HepG2 (cell line): ENCODE data around the gene GDPD5. TPM values are rescaled to one million over a fixed set of nuclear protein-coding genes. Genes with fewer than 3 reads are reported as not detected.
A peak's percentile ranks its signal among the peaks of the same experiment; 100 is the strongest.

ENCODE experiments used
- AKAP8 ChIP-seq: sonication (generic); formaldehyde crosslinking; IDR thresholded peaks from 2 replicates; pipeline ENCODE4 v1.5.1; 2020; ENCODE audit warnings: mild to moderate bottlenecking, missing genetic modification reagents
- CENPT ChIP-seq: sonication (generic); formaldehyde crosslinking; IDR thresholded peaks from 2 replicates; pipeline ENCODE4 v1.8.0; 2022; ENCODE audit warnings: low read depth, mild to moderate bottlenecking, moderate library complexity, missing genetic modification reagents
- FOSL1 ChIP-seq: sonication (generic); formaldehyde crosslinking; IDR thresholded peaks from 2 replicates; pipeline ENCODE4 v1.9.0; 2021; ENCODE audit warnings: missing genetic modification reagents, borderline replicate concordance
- KAT7 ChIP-seq: IDR thresholded peaks from 2 replicates; pipeline ENCODE4 v1.6.1; 2018; ENCODE audit warnings: borderline replicate concordance, missing compliant biosample characterization
- KLF6 ChIP-seq: IDR thresholded peaks from 2 replicates; pipeline ENCODE4 v1.8.0; 2016; ENCODE audit warnings: missing biosample characterization, missing genetic modification reagents
- MAFF ChIP-seq: IDR thresholded peaks from 2 replicates; pipeline ENCODE4 v1.6.1; 2011; ENCODE audit warnings: low read depth, low read length, improper control_type of control experiment
- MIXL1 ChIP-seq: IDR thresholded peaks from 2 replicates; pipeline ENCODE4 v1.6.1; 2016
- RELA ChIP-seq: sonication (generic); formaldehyde crosslinking; IDR thresholded peaks from 2 replicates; pipeline ENCODE4 v1.4.0; 2020; ENCODE audit warnings: missing genetic modification reagents
- SAP130 ChIP-seq: IDR thresholded peaks from 2 replicates; pipeline ENCODE4 v1.6.1; 2016; ENCODE audit warnings: low read depth
- SMAD1 ChIP-seq: sonication (generic); formaldehyde crosslinking; IDR thresholded peaks from 2 replicates; pipeline ENCODE4 v1.4.0; 2020; ENCODE audit warnings: missing genetic modification reagents, low read depth, mild to moderate bottlenecking, borderline replicate concordance
- SMARCE1 ChIP-seq: fragments of 450-650 bp; IDR thresholded peaks from 2 replicates; pipeline ENCODE4 v1.6.1; 2017; ENCODE audit warnings: borderline replicate concordance
- ZBTB21 ChIP-seq: sonication (generic); formaldehyde crosslinking; IDR thresholded peaks from 2 replicates; pipeline ENCODE4 v1.4.0; 2020; ENCODE audit warnings: missing genetic modification reagents
- ZNF225 ChIP-seq: sonication (generic); formaldehyde crosslinking; IDR thresholded peaks from 2 replicates; pipeline ENCODE4 v1.4.0; 2020; ENCODE audit warnings: mild to moderate bottlenecking, missing genetic modification reagents
- ZNF549 ChIP-seq: sonication (generic); formaldehyde crosslinking; IDR thresholded peaks from 2 replicates; pipeline ENCODE4 v1.5.0; 2020; ENCODE audit warnings: missing genetic modification reagents
- ZNF562 ChIP-seq: sonication (generic); formaldehyde crosslinking; IDR thresholded peaks from 2 replicates; pipeline ENCODE4 v1.8.0; 2022; ENCODE audit warnings: missing genetic modification reagents, borderline replicate concordance
- ZNF687 ChIP-seq: sonication (generic); formaldehyde crosslinking; IDR thresholded peaks from 2 replicates; pipeline ENCODE4 v1.5.1; 2020; ENCODE audit warnings: mild to moderate bottlenecking, missing genetic modification reagents, moderate library complexity
- ZNF768 ChIP-seq: sonication (generic); formaldehyde crosslinking; IDR thresholded peaks from 2 replicates; pipeline ENCODE4 v1.4.0; 2020; ENCODE audit warnings: missing genetic modification reagents
- ZNF816 ChIP-seq: sonication (generic); formaldehyde crosslinking; IDR thresholded peaks from 2 replicates; pipeline ENCODE4 v1.8.0; 2022; ENCODE audit warnings: missing genetic modification reagents, mild to moderate bottlenecking, borderline replicate concordance
- ZNF841 ChIP-seq: sonication (generic); formaldehyde crosslinking; IDR thresholded peaks from 2 replicates; pipeline ENCODE4 v1.8.1; 2023; ENCODE audit warnings: missing genetic modification reagents, borderline replicate concordance
- polyA plus RNA-seq, 8 experiments: library from polyadenylated mRNA; depleted of rRNA in 3 of 8; stranded (reverse) in 7 of 8; unstranded in 1 of 8; fragments of >200 nt; fragmentation: Illumina TruSeq in 4 of 8; extraction: Trizol in 4 of 8; gene quantifications; 2 replicates each; pipeline versions ENCODE4 v1.2.1 to v1.2.3, GENCODE V29; 2011 to 2016; ENCODE audit warnings: low read depth in 4 of 8, missing spikeins in 1 of 8, mixed read lengths in 1 of 8; ENCODE audit not compliant: insufficient read depth in 1 of 8
- total RNA-seq, 5 experiments: library from RNA; depleted of rRNA; stranded (reverse); fragments of >200 nt; fragmentation: Illumina TruSeq; extraction: Trizol; gene quantifications; 2 replicates each; pipeline ENCODE4 v1.2.3, GENCODE V29; 2016; ENCODE audit warnings: low read depth in 1 of 5
- TF ChIP-seq, protein P1 (sequence below): sonication (generic); formaldehyde crosslinking; IDR thresholded peaks from 2 replicates; pipeline ENCODE4 v1.4.0; 2020; ENCODE audit warnings: missing genetic modification reagents
- TF ChIP-seq, protein P2 (sequence below): sonication (generic); formaldehyde crosslinking; conservative IDR thresholded peaks from 2 replicates; pipeline ENCODE4 v1.8.0; 2022; ENCODE audit warnings: low read depth, missing genetic modification reagents
- TF ChIP-seq, protein P3 (sequence below): sonication (generic); formaldehyde crosslinking; IDR thresholded peaks from 2 replicates; pipeline ENCODE4 v1.4.0; 2020; ENCODE audit warnings: missing genetic modification reagents, borderline replicate concordance

Gene GDPD5
- total and polyA plus RNA-seq, 2 of the 13 experiments (the other 11 are each of a cell fraction or from before 2014, with no cell fraction given): 55.0 to 67.5 TPM

- TF ChIP-seq, protein P1, sequence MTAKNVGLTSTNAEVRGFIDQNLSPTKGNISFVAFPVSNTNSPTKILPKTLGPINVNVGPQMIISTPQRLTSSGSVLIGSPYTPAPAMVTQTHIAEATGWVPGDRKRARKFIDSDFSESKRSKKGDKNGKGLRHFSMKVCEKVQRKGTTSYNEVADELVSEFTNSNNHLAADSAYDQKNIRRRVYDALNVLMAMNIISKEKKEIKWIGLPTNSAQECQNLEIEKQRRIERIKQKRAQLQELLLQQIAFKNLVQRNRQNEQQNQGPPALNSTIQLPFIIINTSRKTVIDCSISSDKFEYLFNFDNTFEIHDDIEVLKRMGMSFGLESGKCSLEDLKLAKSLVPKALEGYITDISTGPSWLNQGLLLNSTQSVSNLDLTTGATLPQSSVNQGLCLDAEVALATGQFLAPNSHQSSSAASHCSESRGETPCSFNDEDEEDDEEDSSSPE (CRISPR knock-in tag): no peak
- TF ChIP-seq SAP130 (CRISPR knock-in tag): peak; percentile 41
- no peak for TF ChIP-seq ZNF768 (CRISPR knock-in tag)
- TF ChIP-seq FOSL1 (CRISPR knock-in tag): no peak
- no peak for TF ChIP-seq ZNF816
- no peak for TF ChIP-seq ZNF562 (CRISPR knock-in tag)
- TF ChIP-seq, protein P2, sequence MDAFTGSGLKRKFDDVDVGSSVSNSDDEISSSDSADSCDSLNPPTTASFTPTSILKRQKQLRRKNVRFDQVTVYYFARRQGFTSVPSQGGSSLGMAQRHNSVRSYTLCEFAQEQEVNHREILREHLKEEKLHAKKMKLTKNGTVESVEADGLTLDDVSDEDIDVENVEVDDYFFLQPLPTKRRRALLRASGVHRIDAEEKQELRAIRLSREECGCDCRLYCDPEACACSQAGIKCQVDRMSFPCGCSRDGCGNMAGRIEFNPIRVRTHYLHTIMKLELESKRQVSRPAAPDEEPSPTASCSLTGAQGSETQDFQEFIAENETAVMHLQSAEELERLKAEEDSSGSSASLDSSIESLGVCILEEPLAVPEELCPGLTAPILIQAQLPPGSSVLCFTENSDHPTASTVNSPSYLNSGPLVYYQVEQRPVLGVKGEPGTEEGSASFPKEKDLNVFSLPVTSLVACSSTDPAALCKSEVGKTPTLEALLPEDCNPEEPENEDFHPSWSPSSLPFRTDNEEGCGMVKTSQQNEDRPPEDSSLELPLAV (CRISPR knock-in tag): no peak
- TF ChIP-seq, protein P3, sequence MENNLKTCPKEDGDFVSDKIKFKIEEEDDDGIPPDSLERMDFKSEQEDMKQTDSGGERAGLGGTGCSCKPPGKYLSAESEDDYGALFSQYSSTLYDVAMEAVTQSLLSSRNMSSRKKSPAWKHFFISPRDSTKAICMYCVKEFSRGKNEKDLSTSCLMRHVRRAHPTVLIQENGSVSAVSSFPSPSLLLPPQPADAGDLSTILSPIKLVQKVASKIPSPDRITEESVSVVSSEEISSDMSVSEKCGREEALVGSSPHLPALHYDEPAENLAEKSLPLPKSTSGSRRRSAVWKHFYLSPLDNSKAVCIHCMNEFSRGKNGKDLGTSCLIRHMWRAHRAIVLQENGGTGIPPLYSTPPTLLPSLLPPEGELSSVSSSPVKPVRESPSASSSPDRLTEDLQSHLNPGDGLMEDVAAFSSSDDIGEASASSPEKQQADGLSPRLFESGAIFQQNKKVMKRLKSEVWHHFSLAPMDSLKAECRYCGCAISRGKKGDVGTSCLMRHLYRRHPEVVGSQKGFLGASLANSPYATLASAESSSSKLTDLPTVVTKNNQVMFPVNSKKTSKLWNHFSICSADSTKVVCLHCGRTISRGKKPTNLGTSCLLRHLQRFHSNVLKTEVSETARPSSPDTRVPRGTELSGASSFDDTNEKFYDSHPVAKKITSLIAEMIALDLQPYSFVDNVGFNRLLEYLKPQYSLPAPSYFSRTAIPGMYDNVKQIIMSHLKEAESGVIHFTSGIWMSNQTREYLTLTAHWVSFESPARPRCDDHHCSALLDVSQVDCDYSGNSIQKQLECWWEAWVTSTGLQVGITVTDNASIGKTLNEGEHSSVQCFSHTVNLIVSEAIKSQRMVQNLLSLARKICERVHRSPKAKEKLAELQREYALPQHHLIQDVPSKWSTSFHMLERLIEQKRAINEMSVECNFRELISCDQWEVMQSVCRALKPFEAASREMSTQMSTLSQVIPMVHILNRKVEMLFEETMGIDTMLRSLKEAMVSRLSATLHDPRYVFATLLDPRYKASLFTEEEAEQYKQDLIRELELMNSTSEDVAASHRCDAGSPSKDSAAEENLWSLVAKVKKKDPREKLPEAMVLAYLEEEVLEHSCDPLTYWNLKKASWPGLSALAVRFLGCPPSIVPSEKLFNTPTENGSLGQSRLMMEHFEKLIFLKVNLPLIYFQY (CRISPR knock-in tag): no peak
- no peak for TF ChIP-seq MAFF
- TF ChIP-seq AKAP8 (CRISPR knock-in tag): no peak
- TF ChIP-seq KAT7 (CRISPR knock-in tag): no peak
- TF ChIP-seq ZBTB21 (CRISPR knock-in tag): no peak
- no peak for TF ChIP-seq SMARCE1
- no peak for TF ChIP-seq ZNF549
- no peak for TF ChIP-seq ZNF841
- TF ChIP-seq MIXL1: no peak
- TF ChIP-seq ZNF225: no peak
- peak; percentile 18; the same call in 1 of the 2 replicates for TF ChIP-seq ZNF687
- TF ChIP-seq SMAD1: no peak
- no peak for TF ChIP-seq KLF6
- TF ChIP-seq RELA (CRISPR knock-in tag): no peak
- TF ChIP-seq CENPT (CRISPR knock-in tag): no peak
These were observed 29.4 kb downstream of the GDPD5 start (continued) for GRCh38 chr11:75496305-75496752.
